HepG2 (cell line): ENCODE results near the gene ISY1. TPM values are rescaled to one million over a fixed set of nuclear protein-coding genes. Genes with fewer than 3 reads are reported as not detected.

Experiments
- BRD4 ChIP-seq: sonication (generic); formaldehyde crosslinking; IDR thresholded peaks from 2 replicates; pipeline ENCODE4 v1.4.0; 2020; ENCODE audit warnings: missing genetic modification reagents
- CENPX ChIP-seq: sonication (generic); formaldehyde crosslinking; IDR thresholded peaks from 2 replicates; pipeline ENCODE4 v1.9.0; 2021; ENCODE audit warnings: mild to moderate bottlenecking, missing genetic modification reagents, moderate library complexity
- CREM ChIP-seq, 2 experiments: sonication (generic) in 1 of 2; formaldehyde crosslinking in 1 of 2; IDR thresholded peaks; 2 replicates each; pipeline versions ENCODE4 v1.4.0 to v1.6.1; 2016 to 2020; ENCODE audit warnings: antibody characterized with exemption in 1 of 2, mild to moderate bottlenecking in 1 of 2, missing genetic modification reagents in 1 of 2
- FOXA1 ChIP-seq, 2 experiments: fragments of 450-650 bp in 1 of 2; sonication (generic) in 1 of 2; formaldehyde crosslinking in 1 of 2; IDR thresholded peaks; 2 replicates each; pipeline versions ENCODE4 v1.4.0 to v1.6.1; 2016 to 2020; ENCODE audit warnings: missing genetic modification reagents in 1 of 2
- KDM6A ChIP-seq: IDR thresholded peaks from 2 replicates; pipeline ENCODE4 v1.6.1; 2016; ENCODE audit warnings: low read depth
- MZF1 ChIP-seq: sonication (generic); formaldehyde crosslinking; IDR thresholded peaks from 2 replicates; pipeline ENCODE4 v1.8.1; 2023; ENCODE audit warnings: mild to moderate bottlenecking, missing genetic modification reagents, borderline replicate concordance
- NR0B2 ChIP-seq: sonication (generic); formaldehyde crosslinking; IDR thresholded peaks from 2 replicates; pipeline ENCODE4 v1.4.0; 2020; ENCODE audit warnings: mild to moderate bottlenecking, missing genetic modification reagents
- PRPF4 ChIP-seq: fragments of 200-400 bp; formaldehyde crosslinking; IDR thresholded peaks from 2 replicates; pipeline ENCODE4 v1.6.1; 2016; ENCODE audit warnings: low read length, low read depth; ENCODE audit not compliant: poor library complexity, severe bottlenecking
- SNAPC4 ChIP-seq: sonication (generic); formaldehyde crosslinking; IDR thresholded peaks from 2 replicates; pipeline ENCODE4 v1.4.0; 2020; ENCODE audit warnings: mild to moderate bottlenecking, missing genetic modification reagents
- SP4 ChIP-seq: sonication (generic); formaldehyde crosslinking; IDR thresholded peaks from 2 replicates; pipeline ENCODE4 v1.8.1; 2023; ENCODE audit warnings: mild to moderate bottlenecking, missing genetic modification reagents
- TBX3 ChIP-seq: fragments of 450-650 bp; IDR thresholded peaks from 2 replicates; pipeline ENCODE4 v1.6.1; 2017; ENCODE audit warnings: antibody characterized with exemption, mild to moderate bottlenecking, inconsistent platforms, borderline replicate concordance
- ZEB1 ChIP-seq: IDR thresholded peaks from 2 replicates; pipeline ENCODE4 v1.6.1; 2012; ENCODE audit warnings: mild to moderate bottlenecking, low read depth, inconsistent platforms; ENCODE audit not compliant: insufficient replicate concordance
- ZNF121 ChIP-seq: sonication (generic); formaldehyde crosslinking; IDR thresholded peaks from 2 replicates; pipeline ENCODE4 v1.5.0; 2020; ENCODE audit warnings: mild to moderate bottlenecking, missing genetic modification reagents
- ZNF235 ChIP-seq: sonication (generic); formaldehyde crosslinking; IDR thresholded peaks from 2 replicates; pipeline ENCODE4 v1.8.1; 2023; ENCODE audit warnings: mild to moderate bottlenecking, missing genetic modification reagents, borderline replicate concordance
- polyA plus RNA-seq, 8 experiments: library from polyadenylated mRNA; depleted of rRNA in 3 of 8; stranded (reverse) in 7 of 8; unstranded in 1 of 8; fragments of >200 nt; fragmentation: Illumina TruSeq in 4 of 8; extraction: Trizol in 4 of 8; gene quantifications; 2 replicates each; pipeline versions ENCODE4 v1.2.1 to v1.2.3, GENCODE V29; 2011 to 2016; ENCODE audit warnings: low read depth in 4 of 8, missing spikeins in 1 of 8, mixed read lengths in 1 of 8; ENCODE audit not compliant: insufficient read depth in 1 of 8
- total RNA-seq, 5 experiments: library from RNA; depleted of rRNA; stranded (reverse); fragments of >200 nt; fragmentation: Illumina TruSeq; extraction: Trizol; gene quantifications; 2 replicates each; pipeline ENCODE4 v1.2.3, GENCODE V29; 2016; ENCODE audit warnings: low read depth in 1 of 5
- TF ChIP-seq, protein P1 (sequence below): IDR thresholded peaks from 2 replicates; pipeline ENCODE4 v1.6.1; 2012; ENCODE audit warnings: inconsistent platforms
- TF ChIP-seq, protein P2 (sequence below), 2 experiments: IDR thresholded peaks; 2 replicates each; pipeline ENCODE4 v1.6.1; 2011 to 2012; ENCODE audit warnings: low read length in 2 of 2, borderline replicate concordance in 1 of 2, low read depth in 1 of 2, mild to moderate bottlenecking in 1 of 2, moderate library complexity in 1 of 2

The ISY1 gene
- total and polyA plus RNA-seq, 2 of the 13 experiments (the other 11 are each of a cell fraction or from before 2014, with no cell fraction given) = 21.0 to 39.1 TPM

DNA sequence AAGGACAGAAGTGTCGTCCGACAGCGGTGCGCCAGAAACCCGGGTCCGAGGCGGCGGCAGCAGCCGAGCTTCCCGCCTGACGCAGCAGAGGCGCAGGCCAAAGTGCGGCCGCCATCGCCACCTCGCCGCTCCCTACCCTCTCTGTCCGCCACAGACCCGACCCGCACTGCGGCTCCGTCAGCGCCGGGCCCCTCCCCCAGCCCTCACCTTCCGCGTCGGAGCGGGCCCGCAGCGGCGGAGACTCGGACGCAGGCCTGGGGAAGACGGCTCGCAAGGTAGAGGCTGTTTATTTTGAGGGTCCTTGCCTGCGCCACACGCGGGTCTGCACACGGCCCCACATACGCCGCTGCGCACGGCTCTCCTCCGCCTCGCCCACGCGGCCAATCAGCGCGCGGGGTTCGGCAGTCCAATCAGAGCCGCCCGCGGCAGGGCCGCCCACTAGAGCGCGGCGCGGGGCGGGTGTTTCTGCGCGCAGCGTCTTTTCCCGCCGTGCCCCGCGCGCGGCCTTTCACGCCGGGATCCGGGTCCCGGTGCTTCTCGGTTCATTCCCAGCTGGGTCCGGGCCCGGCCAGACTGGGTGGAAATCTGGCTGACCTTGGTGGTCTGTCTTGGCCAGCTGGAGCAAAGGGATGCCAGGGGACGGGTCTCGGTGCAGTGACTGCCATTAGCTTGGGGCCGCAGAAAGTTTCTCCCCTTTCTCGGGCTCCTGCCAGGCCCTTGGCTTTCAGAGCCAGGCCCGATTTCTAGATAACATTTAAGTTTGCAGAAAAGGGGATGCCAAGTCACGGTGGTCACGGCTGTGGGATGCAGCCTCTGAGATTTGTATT lies 22.9 kb upstream of the ISY1 start, which contains the start of gene CNBP (continued):
- TF ChIP-seq KDM6A = no peak
- no peak for TF ChIP-seq ZEB1
- TF ChIP-seq NR0B2 (CRISPR knock-in tag) = peak; percentile 92
- 0 out of 2 replicates have a peak, but pooled peaks have one; percentile 61 for TF ChIP-seq SNAPC4 (CRISPR knock-in tag)
- no peak for TF ChIP-seq TBX3
- TF ChIP-seq SP4 (CRISPR knock-in tag) = peak; percentile 82; the same call in 1 of the 2 replicates
- TF ChIP-seq, protein P1, sequence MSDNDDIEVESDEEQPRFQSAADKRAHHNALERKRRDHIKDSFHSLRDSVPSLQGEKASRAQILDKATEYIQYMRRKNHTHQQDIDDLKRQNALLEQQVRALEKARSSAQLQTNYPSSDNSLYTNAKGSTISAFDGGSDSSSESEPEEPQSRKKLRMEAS = peak; percentile 93
- no peak for TF ChIP-seq PRPF4
- no peak for TF ChIP-seq CENPX (CRISPR knock-in tag)
- TF ChIP-seq, protein P2, sequence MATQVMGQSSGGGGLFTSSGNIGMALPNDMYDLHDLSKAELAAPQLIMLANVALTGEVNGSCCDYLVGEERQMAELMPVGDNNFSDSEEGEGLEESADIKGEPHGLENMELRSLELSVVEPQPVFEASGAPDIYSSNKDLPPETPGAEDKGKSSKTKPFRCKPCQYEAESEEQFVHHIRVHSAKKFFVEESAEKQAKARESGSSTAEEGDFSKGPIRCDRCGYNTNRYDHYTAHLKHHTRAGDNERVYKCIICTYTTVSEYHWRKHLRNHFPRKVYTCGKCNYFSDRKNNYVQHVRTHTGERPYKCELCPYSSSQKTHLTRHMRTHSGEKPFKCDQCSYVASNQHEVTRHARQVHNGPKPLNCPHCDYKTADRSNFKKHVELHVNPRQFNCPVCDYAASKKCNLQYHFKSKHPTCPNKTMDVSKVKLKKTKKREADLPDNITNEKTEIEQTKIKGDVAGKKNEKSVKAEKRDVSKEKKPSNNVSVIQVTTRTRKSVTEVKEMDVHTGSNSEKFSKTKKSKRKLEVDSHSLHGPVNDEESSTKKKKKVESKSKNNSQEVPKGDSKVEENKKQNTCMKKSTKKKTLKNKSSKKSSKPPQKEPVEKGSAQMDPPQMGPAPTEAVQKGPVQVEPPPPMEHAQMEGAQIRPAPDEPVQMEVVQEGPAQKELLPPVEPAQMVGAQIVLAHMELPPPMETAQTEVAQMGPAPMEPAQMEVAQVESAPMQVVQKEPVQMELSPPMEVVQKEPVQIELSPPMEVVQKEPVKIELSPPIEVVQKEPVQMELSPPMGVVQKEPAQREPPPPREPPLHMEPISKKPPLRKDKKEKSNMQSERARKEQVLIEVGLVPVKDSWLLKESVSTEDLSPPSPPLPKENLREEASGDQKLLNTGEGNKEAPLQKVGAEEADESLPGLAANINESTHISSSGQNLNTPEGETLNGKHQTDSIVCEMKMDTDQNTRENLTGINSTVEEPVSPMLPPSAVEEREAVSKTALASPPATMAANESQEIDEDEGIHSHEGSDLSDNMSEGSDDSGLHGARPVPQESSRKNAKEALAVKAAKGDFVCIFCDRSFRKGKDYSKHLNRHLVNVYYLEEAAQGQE (IDR thresholded peaks at IDR 0.05; ENCODE audit: borderline replicate concordance in 1 of 2, low read depth in 1 of 2, low read length in 2 of 2) = no peak
- no peak for TF ChIP-seq MZF1 (CRISPR knock-in tag)
- TF ChIP-seq ZNF121 (CRISPR knock-in tag) = peak; percentile 59
- TF ChIP-seq BRD4 (CRISPR knock-in tag) = peak; percentile 77; the same call in 1 of the 2 replicates
- TF ChIP-seq FOXA1 (IDR thresholded peaks at IDR 0.05) = no peak
- peak; percentile 87 for TF ChIP-seq FOXA1 (CRISPR knock-in tag; IDR thresholded peaks at IDR 0.05)
- TF ChIP-seq ZNF235 (CRISPR knock-in tag) = peak; percentile 97
- no peak; the same call in none of the 2 replicates for TF ChIP-seq CREM (IDR thresholded peaks at IDR 0.05)
- no peak for TF ChIP-seq CREM (CRISPR knock-in tag; IDR thresholded peaks at IDR 0.05)
